ENCODE data around the gene PLA2G2F. TPM values are rescaled to one million over a fixed set of nuclear protein-coding genes. Genes with fewer than 3 reads are reported as not detected.

PLA2G2F gene
- total and polyA plus RNA-seq, 2 of the 8 experiments (the other 6 are each of a cell fraction or from before 2014, with no cell fraction given): not detected

DNA sequence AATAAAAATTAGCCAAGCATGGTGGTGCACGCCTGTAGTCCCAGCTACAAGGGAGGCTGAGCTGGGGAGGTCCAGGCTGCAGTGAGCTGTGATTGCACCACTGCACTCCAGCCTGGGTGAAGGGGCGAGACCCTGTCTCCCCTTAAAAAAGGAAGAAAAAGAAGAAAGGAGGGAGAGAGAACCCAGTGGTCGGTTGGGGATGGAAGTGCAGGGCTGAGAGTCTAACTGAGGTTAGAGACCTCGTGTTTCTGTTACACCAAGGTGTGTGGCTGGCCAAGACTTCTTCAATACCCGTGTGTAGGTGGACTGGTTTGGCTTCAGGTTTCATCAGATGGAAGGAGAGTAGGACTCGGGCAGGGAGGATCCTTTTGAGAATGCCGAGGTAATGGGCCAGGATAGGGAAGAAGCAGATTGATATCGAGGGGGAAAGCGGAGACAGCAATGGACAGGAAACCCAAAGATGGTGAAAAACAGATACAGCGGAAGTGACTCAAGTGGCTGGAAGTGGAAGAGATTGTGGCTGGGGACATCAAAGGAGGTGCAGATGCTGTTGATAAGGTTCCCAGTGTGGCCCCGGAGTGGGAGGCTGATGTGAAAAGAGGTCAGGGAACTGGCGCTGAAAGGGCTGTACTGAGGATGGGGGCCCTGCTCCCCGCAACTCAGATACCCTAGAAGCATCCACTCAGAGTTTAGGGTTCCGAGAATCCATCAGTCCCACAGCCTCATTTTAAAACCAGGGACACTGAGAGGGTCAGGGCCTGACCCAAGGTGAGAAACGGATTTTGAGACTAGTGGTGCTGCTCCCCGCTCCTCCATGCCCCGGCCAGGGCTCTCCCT, 46.1 kb downstream of the PLA2G2F start:
- Histone ChIP-seq H2BK5ac (ENCODE audit: low read depth, low read length) (no peak overlapping the region), H4K8ac (ENCODE audit: extremely low read depth, insufficient read depth, low read length) (no peak overlapping the region), H3K4me2 (ENCODE audit: insufficient read depth in 1 of 2, low read depth in 2 of 2, low read length in 2 of 2) (peak overlapping the region; percentile 83 to 93), H3K36me3 (ENCODE audit: control insufficient read depth in 2 of 4, insufficient read depth in 4 of 4, low read length in 3 of 4) (no peaks in the 10 kb centered on the region), H2AK5ac (ENCODE audit: low read depth, low read length) (no peak overlapping the region), H3K56ac (replicated peaks; ENCODE audit: insufficient read length, low read depth, low read length) (no peak overlapping the region), H3K79me1 (ENCODE audit: low read depth, low read length) (no peaks in the 10 kb centered on the region), H4K20me1 (replicated peaks in 1 of 2; ENCODE audit: control insufficient read depth in 1 of 2, insufficient read depth in 2 of 2, low read length in 2 of 2) (no peaks in the 10 kb centered on the region), H2BK120ac (replicated peaks; ENCODE audit: low read depth, low read length) (no peak overlapping the region), H3K14ac (ENCODE audit: insufficient read length) (no peak overlapping the region), H3K18ac (ENCODE audit: extremely low read depth, low read length) (peak overlapping the region; percentile 75; the same call in 1 of the 2 replicates), H3K27me3 (replicated peaks in 1 of 4; ENCODE audit: control insufficient read depth in 3 of 4, extremely low read depth in 1 of 4, insufficient read depth in 3 of 4, low read length in 3 of 4) (peaks cover 0 to 13% (median 10%) of the 10 kb centered on the region in 4 experiments; a peak in 5 of 7 replicates), H2AFZ (ENCODE audit: low read length) (0 out of 2 replicates have a peak overlapping the region, but pooled peaks have one; percentile 23), H3K4ac (replicated peaks; ENCODE audit: insufficient read length, low read depth, low read length) (peak overlapping the region; percentile 54), H2BK15ac (ENCODE audit: low read length) (peak overlapping the region; percentile 48; the same call in 1 of the 2 replicates), H3K79me2 (ENCODE audit: control insufficient read depth in 1 of 2, insufficient read depth in 2 of 2, low read length in 2 of 2) (no peaks in the 10 kb centered on the region), H3K9me3 (ENCODE audit: insufficient read depth in 2 of 2, low read depth in 1 of 2, low read length in 1 of 2) (no peaks in the 10 kb centered on the region), H3K27ac (ENCODE audit: low read depth, low read length) (no peak overlapping the region), H3K23me2 (ENCODE audit: low read depth, low read length) (peaks cover 4% of the 10 kb centered on the region; the same call in 1 of the 2 replicates), H4K5ac (ENCODE audit: insufficient read length, low read depth, low read length) (no peak overlapping the region), H4K91ac (replicated peaks; ENCODE audit: insufficient read length, low read length) (no peak overlapping the region), H2BK12ac (ENCODE audit: low read depth, low read length) (no peak overlapping the region), H3K4me1 (replicated peaks in 1 of 4; ENCODE audit: control insufficient read depth in 3 of 4, insufficient read depth in 4 of 4, low read length in 3 of 4) (peaks cover 6 to 10% (median 9%) of the 10 kb centered on the region in 4 experiments; a peak in 4 of 7 replicates), H2BK20ac (ENCODE audit: low read length) (no peak overlapping the region), H3K9ac (replicated peaks in 1 of 4; ENCODE audit: extremely low read depth in 1 of 4, low read depth in 3 of 4, low read length in 3 of 4) (peak overlapping the region in 1 of 4 experiments; percentile 13; a peak in 2 of 7 replicates), H3K23ac (ENCODE audit: insufficient read length) (no peak overlapping the region), H3K4me3 (ENCODE audit: extremely low read depth in 1 of 4, insufficient read depth in 2 of 4, low read depth in 3 of 4, low read length in 4 of 4) (peak overlapping the region; percentile 32 to 82 (median 57))
- WGBS, 2 experiments (ENCODE audit: extremely low coverage in 1 of 2, insufficient coverage in 1 of 2, insufficient read length in 1 of 2, insufficient replicate concordance in 2 of 2, low coverage in 1 of 2, low lambda C conversion rate in 2 of 2, missing lambda C conversion rate in 1 of 2): 68% methylated on average over 16 of the region's 17 CpGs; no CpG with 5 or more reads in 1 of the 2 experiments
- DNase-seq (ENCODE audit: low read depth in 1 of 2, low spot score in 2 of 2): no peak
- CTCF ChIA-PET (ENCODE audit: partially characterized antibody): interaction anchor here (8.3 kb wide), 1 partner anchor 19 kb away, joined by 85 read pairs; no protein-coding TSS in a partner anchor
- POLR2A ChIA-PET (ENCODE audit: partially characterized antibody): no interaction called here
- FAIRE-seq: no peak
- TF ChIP-seq KDM4A (IDR thresholded peaks at IDR 0.05; ENCODE audit: low read depth, low read length, severe bottlenecking) (peak; percentile 2), GABPA (IDR thresholded peaks at IDR 0.05; ENCODE audit: borderline replicate concordance, insufficient read depth, low read length) (no peak)
